Uterus (tissue), 2 donors: Measurements from ENCODE around the gene FOXP4.

Experiments used
- CTCF ChIP-seq, 4 experiments: fragments of 200-600 bp in 2 of 4; fragments of 450-650 bp in 2 of 4; sonication (generic) in 2 of 4; IDR thresholded peaks; one replicate each; pipeline ENCODE4 v1.5.1; 2016 to 2019; ENCODE audit warnings: antibody characterized with exemption in 4 of 4, mild to moderate bottlenecking in 2 of 4, moderate library complexity in 1 of 4
- POLR2A ChIP-seq, 2 donors: fragments of 450-650 bp; IDR thresholded peaks; one replicate each; pipeline ENCODE4 v1.6.1; 2016; ENCODE audit warnings: antibody characterized with exemption in 2 of 2, mild to moderate bottlenecking in 1 of 2, moderate library complexity in 1 of 2

GRCh38 chr6:41641352-41641925 lies 95.3 kb downstream of the FOXP4 start:
- no peak for TF ChIP-seq CTCF (IDR thresholded peaks at IDR 0.05)
- TF ChIP-seq POLR2A (IDR thresholded peaks at IDR 0.05): no peak
